ENCODE measurements around the gene TGIF2. TPM values are rescaled to one million over a fixed set of nuclear protein-coding genes. Genes with fewer than 3 reads are reported as not detected.
A peak's percentile ranks its signal among the peaks of the same experiment; 100 is the strongest.
"Not testable (repeated sequence)": the region's sequence is repeated elsewhere in the genome, so short reads cannot be mapped to it uniquely, and the experiment has no call there.

Gene TGIF2
- total RNA-seq, 1 experiment from 2014 or later, result 10.2 TPM

- no peak for DNase-seq (ENCODE audit: low read depth)
Measured at GRCh38 chr20:36576081-36576445, 2.7 kb downstream of the TGIF2 start.

- no peak for DNase-seq (ENCODE audit: low read depth)
Measured at GRCh38 chr20:36578356-36579041, 5.1 kb downstream of the TGIF2 start.

GRCh38 chr20:36579996-36580545 is 6.7 kb downstream of the TGIF2 start:
- DNase-seq (ENCODE audit: low read depth), result peak; percentile 45

DNA sequence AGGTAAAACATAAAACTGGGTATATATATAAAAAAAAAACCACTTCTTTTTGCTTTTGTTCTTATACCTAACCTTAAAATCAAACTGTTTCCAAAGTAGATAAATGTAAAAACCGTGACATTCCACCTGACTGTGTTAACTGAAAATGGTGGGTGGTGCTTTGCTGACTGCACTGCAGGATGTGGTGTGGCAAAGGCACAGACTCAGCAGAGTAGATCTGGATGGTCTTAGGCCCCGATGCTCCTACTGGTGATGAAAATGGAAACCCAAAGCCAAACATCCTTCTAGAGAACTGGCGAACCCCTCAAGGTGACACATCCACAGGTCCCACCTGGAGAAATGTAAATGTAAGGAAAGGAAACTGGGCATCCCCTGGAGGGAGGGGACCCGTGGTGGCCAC is 8.9 kb downstream of the TGIF2 start:
- DNase-seq (ENCODE audit: low read depth), result no peak

- DNase-seq (ENCODE audit: low read depth), result no peak
Measured at GRCh38 chr20:36582821-36583220, 9.4 kb downstream of the TGIF2 start.

DNA sequence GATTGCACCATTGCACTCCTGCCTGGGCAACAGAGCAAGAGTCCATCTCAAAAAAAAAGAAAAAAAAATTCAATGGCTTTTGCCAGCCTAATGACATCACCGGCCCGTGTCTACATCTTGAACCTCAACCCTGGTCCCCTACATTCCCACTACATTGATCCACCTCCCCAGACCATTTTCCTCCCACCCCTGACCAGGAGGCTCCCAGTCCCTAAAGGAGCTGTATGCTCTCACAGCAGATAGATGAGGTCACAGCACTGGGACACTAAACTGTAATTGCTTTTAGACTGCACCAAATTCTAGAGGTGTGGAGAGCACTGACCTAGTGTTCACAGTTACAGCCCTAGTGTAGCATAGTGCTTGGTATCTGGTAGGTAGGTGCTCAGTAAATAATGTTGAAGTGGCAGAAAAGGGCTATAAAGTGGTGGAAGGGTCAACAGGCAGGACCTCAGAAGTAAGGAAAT is 10.7 kb downstream of the TGIF2 start:
- DNase-seq (ENCODE audit: low read depth), result no peak

- DNase-seq (ENCODE audit: low read depth), result peak; percentile 79
Measured at GRCh38 chr20:36585410-36586125, 12.2 kb downstream of the TGIF2 start.

- no peak for DNase-seq (ENCODE audit: low read depth)
Measured at GRCh38 chr20:36587388-36588070, 14.1 kb downstream of the TGIF2 start.

DNA sequence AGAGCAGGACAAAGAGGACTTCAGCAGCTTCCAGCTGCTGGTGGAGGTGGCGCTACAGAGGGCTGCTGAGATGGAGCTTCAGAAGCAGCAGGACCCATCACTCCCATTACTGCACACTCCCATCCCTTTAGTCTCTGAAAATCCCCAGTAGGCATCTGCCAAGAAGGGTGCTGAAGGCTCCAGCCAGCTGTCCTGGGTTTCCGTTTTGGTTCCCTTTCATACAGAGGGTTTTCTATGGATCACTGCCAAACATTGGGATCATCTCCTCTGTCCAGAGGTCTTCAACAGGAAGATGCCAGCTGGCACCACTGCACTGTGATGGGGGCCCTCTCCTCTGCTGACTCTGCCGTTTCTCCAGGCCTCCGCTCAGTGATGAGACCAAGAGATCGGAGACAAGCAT is 17.9 kb downstream of the TGIF2 start:
- peak; percentile 34 for DNase-seq (ENCODE audit: low read depth)

- DNase-seq (ENCODE audit: low read depth), result peak; percentile 44
Measured at GRCh38 chr20:36591854-36592641, 18.7 kb downstream of the TGIF2 start.

- DNase-seq (ENCODE audit: low read depth), result no peak
Measured at GRCh38 chr20:36593347-36593929, 20.0 kb downstream of the TGIF2 start.

DNA sequence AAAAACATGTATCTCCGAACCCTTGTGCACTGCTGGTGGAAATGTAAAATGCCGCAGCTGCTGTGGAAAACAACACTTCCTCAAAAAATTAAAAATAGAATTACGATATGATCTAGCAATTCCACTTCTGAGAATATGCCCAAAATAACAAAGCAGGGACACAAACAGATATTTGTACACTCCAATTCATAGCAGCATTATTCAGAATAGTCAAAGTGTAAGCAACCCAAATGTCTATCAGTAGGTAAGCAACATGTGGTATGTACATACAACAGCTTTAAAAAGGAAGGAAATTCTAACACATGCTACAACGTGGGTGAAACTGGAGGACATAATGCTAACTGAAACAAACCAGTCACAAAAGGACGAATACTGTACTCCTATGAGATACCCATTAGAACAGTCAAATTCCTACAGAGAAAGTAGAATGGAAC is 26.5 kb downstream of the TGIF2 start:
- no peak for DNase-seq (ENCODE audit: low read depth)

DNA sequence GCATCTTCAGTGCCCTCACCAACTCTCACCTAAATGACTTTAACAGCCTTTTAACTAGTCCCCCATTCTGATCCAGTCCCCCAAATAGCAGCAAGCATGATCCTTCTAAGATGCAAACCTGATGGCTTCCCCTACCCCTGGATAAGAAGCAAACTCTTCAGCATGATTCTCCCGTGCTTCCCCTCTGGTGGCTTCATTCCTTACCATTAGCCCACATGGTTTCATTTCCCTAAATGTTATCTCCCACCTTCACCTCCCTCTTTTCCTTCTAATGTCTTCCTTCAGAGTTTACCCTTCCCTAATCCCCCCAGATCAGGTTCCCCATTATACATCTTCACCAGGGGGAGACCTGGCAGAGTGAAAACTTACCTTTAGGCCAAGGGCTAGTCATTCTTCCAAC is 28.1 kb downstream of the TGIF2 start:
- no peak for DNase-seq (ENCODE audit: low read depth)

GRCh38 chr20:36604952-36605398 is 31.6 kb downstream of the TGIF2 start:
- no peak for DNase-seq (ENCODE audit: low read depth)

DNA sequence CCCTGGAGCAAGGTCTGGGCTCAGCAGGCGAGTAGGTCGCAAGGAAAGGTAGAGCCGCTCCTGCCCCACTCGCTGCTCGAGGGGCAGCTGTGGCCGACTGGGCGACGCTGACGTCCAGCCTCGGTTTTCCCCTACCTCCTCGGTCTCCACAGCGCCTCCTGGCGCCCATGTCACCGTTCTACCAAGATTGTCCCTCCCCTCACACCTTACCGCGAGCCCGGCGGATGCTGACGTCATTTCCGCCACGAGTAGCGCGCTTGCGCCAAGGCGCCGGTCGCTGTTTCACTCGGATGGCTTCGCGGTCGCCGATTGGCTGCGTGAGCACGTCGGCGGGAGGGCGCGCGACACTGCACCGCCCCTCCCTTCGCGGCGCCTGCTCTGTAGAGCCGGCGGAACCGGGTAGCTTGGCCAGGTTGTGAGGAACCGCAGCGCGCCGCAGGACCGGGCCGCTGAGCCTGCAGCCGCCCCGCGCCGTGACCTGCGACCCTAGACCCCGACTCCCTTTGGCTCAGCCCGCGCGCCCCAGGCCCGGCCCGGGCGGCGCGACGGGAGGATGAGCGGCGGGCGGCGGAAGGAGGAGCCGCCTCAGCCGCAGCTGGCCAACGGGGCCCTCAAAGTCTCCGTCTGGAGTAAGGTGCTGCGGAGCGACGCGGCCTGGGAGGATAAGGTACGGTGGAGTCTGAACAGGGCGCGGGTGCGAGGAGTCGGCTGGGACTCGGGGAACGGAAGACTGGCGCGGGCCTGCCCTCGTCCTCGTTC is 32.2 kb downstream of the TGIF2 start, which contains the start of gene RAB5IF:
RAB5IF (plus strand) TSS at position 381 of the 759 bp plus-strand sequence; CDS start at position 554, 173 bp downstream.
- DNase-seq (ENCODE audit: low read depth), result peak; percentile 97

GRCh38 chr20:36606158-36607066 is 33.0 kb downstream of the TGIF2 start:
- no peak for DNase-seq (ENCODE audit: low read depth)

- DNase-seq (ENCODE audit: low read depth), result no peak
Measured at GRCh38 chr20:36607586-36608387, 34.4 kb downstream of the TGIF2 start.

DNA sequence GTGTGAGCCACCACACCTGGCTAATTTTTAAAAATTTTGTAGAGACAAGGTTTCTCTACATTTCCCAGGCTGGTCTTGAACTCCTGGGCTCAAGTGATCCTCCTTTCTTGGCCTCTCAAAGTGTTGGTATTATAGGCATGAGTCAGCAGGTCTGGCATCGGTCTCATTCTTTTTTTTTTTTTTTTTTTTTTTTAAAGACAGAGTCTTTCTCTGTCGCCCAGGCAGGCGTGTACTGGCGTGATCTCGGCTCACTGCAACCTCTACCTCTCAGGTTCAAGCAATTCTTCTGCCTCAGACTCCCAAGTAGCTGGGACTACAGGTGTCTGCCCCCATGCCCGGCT is 35.0 kb downstream of the TGIF2 start:
- DNase-seq (ENCODE audit: low read depth), result not testable (repeated sequence)
